Heart left ventricle (tissue), 16 donors: Measurements from ENCODE around the gene COMP. TPM values are rescaled to one million over a fixed set of nuclear protein-coding genes. Genes with fewer than 3 reads are reported as not detected.

Source experiments
- ATAC-seq, 4 donors: fragments of 200-7000 bp; cut with Tn5 transposase; one replicate each; pipeline ENCODE4 v1.9.1; 2020 to 2022; ENCODE audit warnings: moderate library complexity in 4 of 4, mild to moderate bottlenecking in 3 of 4, moderate number of reproducible peaks in 1 of 4
- DNase-seq, 5 donors: peaks; one replicate each; pipeline ENCODE4 v3.0.0-alpha.2; 2020
- H3K27ac ChIP-seq, 12 donors: fragments of 200-600 bp; sonication (generic) in 4 of 12; one replicate each; pipeline versions ENCODE4 v1.5.0 to v1.8.0; 2016 to 2022; ENCODE audit warnings: mild to moderate bottlenecking in 2 of 12
- H3K27me3 ChIP-seq, 9 donors: fragments of 200-600 bp; sonication (generic) in 2 of 9; one replicate each; pipeline versions ENCODE4 v1.5.1 to v1.8.0; 2016 to 2022; ENCODE audit warnings: mild to moderate bottlenecking in 3 of 9
- H3K36me3 ChIP-seq, 9 donors: fragments of 200-600 bp; sonication (generic) in 2 of 9; one replicate each; pipeline versions ENCODE4 v1.5.0 to v1.8.0; 2018 to 2022; ENCODE audit warnings: mild to moderate bottlenecking in 2 of 9
- H3K4me1 ChIP-seq, 12 donors: fragments of 200-600 bp; sonication (generic) in 4 of 12; one replicate each; pipeline versions ENCODE4 v1.5.0 to v1.8.0; 2016 to 2022; ENCODE audit warnings: mild to moderate bottlenecking in 3 of 12
- H3K4me3 ChIP-seq, 12 donors: fragments of 200-600 bp; sonication (generic) in 4 of 12; one replicate each; pipeline versions ENCODE4 v1.5.0 to v1.8.0; 2017 to 2022; ENCODE audit warnings: mild to moderate bottlenecking in 9 of 12, moderate library complexity in 4 of 12
- H3K9me3 ChIP-seq, 12 donors: fragments of 200-600 bp; sonication (generic) in 4 of 12; one replicate each; pipeline versions ENCODE4 v1.5.0 to v1.8.0; 2016 to 2022; ENCODE audit warnings: mild to moderate bottlenecking in 1 of 12
- POLR2A ChIP-seq, 2 donors: fragments of 450-650 bp; IDR thresholded peaks; one replicate each; pipeline ENCODE4 v1.6.1; 2017; ENCODE audit warnings: antibody characterized with exemption in 2 of 2, mild to moderate bottlenecking in 2 of 2, moderate library complexity in 2 of 2
- WGBS, 4 donors: extraction: QIAGEN DNeasy Blood & Tissue Kit in 2 of 4; methylation state at CpG; one replicate each; pipeline versions ENCODE4 v1.1.5 to v1.1.7; 2013 to 2018; 5-methylcytosine and 5-hydroxymethylcytosine counted together
- intact Hi-C, 10 donors: fragments of 100-400 bp; cut with DNase I; formaldehyde crosslinking; loops; one replicate each; pipeline versions ENCODE4 v1.11.1 to v1.14.2; 2022
- polyA plus RNA-seq, 2 donors: library from polyadenylated mRNA; stranded (reverse); fragments of 200-250 nt; gene quantifications; one replicate each; pipeline ENCODE4 v1.2.3, GENCODE V29; 2013
- total RNA-seq, 9 donors: library from RNA; depleted of rRNA in 2 of 9; stranded (reverse); fragments of >200 nt in 2 of 9; fragmentation: NEBNext Ultra II Directional in 3 of 9; extraction: Animal tissue kit (Norgen Biotek cat#: 25700) in 3 of 9; gene quantifications; one replicate each; pipeline versions ENCODE4 v1.1.0 to v1.2.4, GENCODE V29; 2016 to 2023
- TF ChIP-seq, protein P1 (sequence below), 12 donors: fragments of 200-600 bp; sonication (generic) in 4 of 12; IDR thresholded peaks; one replicate each; pipeline versions ENCODE4 v1.5.0 to v1.8.0; 2018 to 2022; ENCODE audit warnings: antibody characterized with exemption in 12 of 12, mild to moderate bottlenecking in 5 of 12
- donor health status: ischemic (EF 13 %, LVEDD 7.1; RV severe dilation, severe dysfunction).
- donor health status: healthy with polysubstance abuse.
- donor health status: DM: no; HTN: yes; CAD: no.
- donor health status: DM: no; HTN: no; CAD: no.
- donor health status: ischemic (EF 25% LVEDD 6.9; RV normal size, moderate dysfunction).
- donor health status: ischemic (EF 25% LVEDD 5.7; RV mildly dilated, moderate dysfunction).
- donor health status: healthy.
- donor health status: DM: yes; HTN: yes; CAD: no.
- donor health status: ischemic (EF 35%, LVEDD 5.7; RV mildly dilated, moderate dysfunction).
- donor health status: nonischemic (EF 11% LVEDD 7.7; RV severe dilation, severe dysfunction).
- donor health status: DM: yes; HTN: yes; CAD: no.
- donor health status: PGD.
- donor health status: ischemic (EF 29% LVEDD 5.4; RV normal size, mild dysfunction).
- donor health status: nonischemic (EF 23%, LVEDD 6.1; RV moderate dilation, normal function).

The COMP gene
- total and polyA plus RNA-seq, 11 donors: 0.11 to 2.7 (median 0.46) TPM; not detected in 1

DNA sequence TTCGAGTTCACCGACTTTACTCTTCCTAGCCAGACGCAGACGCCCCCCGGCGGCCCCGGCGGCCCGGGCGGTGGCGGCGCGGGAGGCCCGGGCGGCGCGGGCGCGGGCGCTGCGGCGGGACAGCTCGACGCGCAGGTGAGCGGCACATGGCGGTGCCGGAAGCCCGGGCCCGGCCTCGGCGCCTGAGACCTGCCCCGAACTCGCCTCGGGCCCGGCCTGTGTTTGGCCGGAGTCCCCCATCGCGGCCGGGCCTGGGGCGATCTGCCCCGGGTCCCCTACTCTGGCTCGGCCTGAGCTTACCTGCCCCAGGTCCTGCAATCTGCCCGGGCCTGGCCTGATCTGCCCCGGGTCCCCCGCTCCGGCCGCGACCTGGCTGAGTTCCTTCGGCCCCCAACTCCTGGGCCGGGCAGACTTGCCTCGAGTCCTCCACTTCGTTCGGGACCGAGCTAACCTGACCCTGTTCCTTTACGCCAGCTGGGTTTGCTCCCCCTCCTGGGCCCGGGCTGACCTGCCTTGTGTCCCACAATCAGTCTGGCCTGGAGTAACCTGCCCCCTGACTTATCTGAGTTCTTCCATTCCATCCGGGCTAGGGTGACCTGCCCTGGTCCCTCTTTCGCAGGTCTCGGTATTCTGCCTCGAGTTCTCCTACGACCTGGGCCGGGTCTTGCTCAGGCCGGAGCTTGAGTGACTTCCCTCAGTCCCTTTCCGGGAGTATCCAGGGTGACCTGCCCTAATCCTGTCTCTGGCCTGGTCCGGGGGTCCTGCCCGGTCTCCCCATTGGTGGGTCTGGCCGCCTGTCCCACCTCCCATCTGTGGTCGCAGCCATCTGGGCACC, 41.4 kb upstream of the COMP start:
- peak overlapping the region; percentile 62 to 95 (median 86) for H3K27ac ChIP-seq
- H3K4me3 ChIP-seq: peak overlapping the region; percentile 71 to 97 (median 88)
- intact Hi-C loops: loop anchor here in 4 of 10 donors (5.0 to 10.0 kb wide), 3 partner anchors 145 to 150 kb away; partner anchors contain the start of gene CRTC1 (in 3 of the 4)
- H3K4me1 ChIP-seq: peaks cover 4 to 52% (median 33%) of the 10 kb centered on the region in 12 donors
- 0 to 1% (median 0%) methylated on average over 14 to 69 of the region's 69 CpGs for WGBS, 4 donors
- no peaks in the 10 kb centered on the region for H3K27me3 ChIP-seq
- DNase-seq (peak in 3 of 5 donors; percentile 33 to 68 (median 38)), ATAC-seq (peak in 3 of 4 donors; percentile 42 to 56 (median 45))
- no peak for TF ChIP-seq POLR2A (IDR thresholded peaks at IDR 0.05)
- TF ChIP-seq, protein P1, sequence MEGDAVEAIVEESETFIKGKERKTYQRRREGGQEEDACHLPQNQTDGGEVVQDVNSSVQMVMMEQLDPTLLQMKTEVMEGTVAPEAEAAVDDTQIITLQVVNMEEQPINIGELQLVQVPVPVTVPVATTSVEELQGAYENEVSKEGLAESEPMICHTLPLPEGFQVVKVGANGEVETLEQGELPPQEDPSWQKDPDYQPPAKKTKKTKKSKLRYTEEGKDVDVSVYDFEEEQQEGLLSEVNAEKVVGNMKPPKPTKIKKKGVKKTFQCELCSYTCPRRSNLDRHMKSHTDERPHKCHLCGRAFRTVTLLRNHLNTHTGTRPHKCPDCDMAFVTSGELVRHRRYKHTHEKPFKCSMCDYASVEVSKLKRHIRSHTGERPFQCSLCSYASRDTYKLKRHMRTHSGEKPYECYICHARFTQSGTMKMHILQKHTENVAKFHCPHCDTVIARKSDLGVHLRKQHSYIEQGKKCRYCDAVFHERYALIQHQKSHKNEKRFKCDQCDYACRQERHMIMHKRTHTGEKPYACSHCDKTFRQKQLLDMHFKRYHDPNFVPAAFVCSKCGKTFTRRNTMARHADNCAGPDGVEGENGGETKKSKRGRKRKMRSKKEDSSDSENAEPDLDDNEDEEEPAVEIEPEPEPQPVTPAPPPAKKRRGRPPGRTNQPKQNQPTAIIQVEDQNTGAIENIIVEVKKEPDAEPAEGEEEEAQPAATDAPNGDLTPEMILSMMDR (IDR thresholded peaks at IDR 0.05): peak in 1 of 12 donors; percentile 14
- H3K36me3 ChIP-seq: peaks cover 0 to 20% (median 5%) of the 10 kb centered on the region in 9 donors
- H3K9me3 ChIP-seq: peaks cover 0 to 5% (median under 1%) of the 10 kb centered on the region in 12 donors

DNA sequence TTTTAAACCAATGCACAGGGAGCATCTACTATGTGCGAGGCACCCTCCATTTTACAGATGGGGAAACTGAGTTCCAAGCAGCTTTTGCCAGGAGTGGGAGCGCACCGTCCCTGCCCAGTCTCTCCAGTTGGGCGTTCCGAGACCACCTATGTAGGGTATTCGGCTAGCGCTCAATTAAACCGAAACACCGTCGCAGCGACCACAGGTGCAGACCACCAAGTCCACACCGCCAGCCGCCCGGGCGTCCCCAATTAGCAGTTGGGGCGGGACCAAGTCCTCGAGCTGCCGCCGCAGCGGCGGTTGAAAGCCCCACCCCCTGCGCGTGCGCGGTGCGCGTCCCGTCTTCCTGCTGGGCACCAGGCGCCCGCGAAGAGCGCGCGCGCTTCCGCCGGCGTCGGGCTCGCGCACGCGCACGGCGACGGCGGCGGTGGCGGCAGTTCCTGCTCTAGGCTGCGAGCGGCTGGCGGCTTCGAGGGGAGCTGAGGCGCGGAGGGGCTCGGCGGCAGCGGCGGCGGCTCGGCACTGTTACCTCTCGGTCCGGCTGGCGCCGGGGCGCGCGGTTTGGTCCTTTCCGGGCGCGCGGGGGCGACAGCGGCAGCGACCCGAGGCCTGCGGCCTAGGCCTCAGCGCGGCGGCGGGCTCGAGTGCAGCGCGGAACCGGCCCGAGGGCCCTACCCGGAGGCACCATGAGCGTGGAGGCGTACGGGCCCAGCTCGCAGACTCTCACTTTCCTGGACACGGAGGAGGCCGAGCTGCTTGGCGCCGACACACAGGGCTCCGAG, 40.6 kb upstream of the COMP start, which contains the start of gene UPF1:
Gene UPF1 (plus strand): TSS at position 436 of the 782 bp plus-strand sequence. CDS start 251 bp downstream, at position 687.
- H3K27ac ChIP-seq: peak within 1 kb of the TSS; percentile 62 to 95 (median 86)
- H3K4me3 ChIP-seq: peak within 1 kb of the TSS; percentile 71 to 97 (median 88)
- H3K27me3 ChIP-seq: no peaks in the 10 kb centered on the region
- peaks cover 4 to 44% (median 32%) of the 10 kb centered on the region in 12 donors for H3K4me1 ChIP-seq
- peak in 1 of 2 donors; percentile 72 for TF ChIP-seq POLR2A (IDR thresholded peaks at IDR 0.05)
- TF ChIP-seq, protein P1 (IDR thresholded peaks at IDR 0.05): peak in 5 of 12 donors; percentile 3 to 21 (median 16)
- DNase-seq (peak; percentile 95 to 99 (median 96)), ATAC-seq (peak; percentile 93 to 96 (median 94))
- intact Hi-C loops: loop anchor here in 4 of 10 donors (5.0 to 10.0 kb wide), 3 partner anchors 144 to 149 kb away; partner anchors contain the start of gene CRTC1 (in 3 of the 4)
- H3K36me3 ChIP-seq: peaks cover 0 to 18% (median 5%) of the 10 kb centered on the region in 9 donors
- H3K9me3 ChIP-seq: peaks cover 0 to 13% (median 8%) of the 10 kb centered on the region in 12 donors
- WGBS, 4 donors: 1% methylated on average over 17 to 96 of the region's 96 CpGs

DNA sequence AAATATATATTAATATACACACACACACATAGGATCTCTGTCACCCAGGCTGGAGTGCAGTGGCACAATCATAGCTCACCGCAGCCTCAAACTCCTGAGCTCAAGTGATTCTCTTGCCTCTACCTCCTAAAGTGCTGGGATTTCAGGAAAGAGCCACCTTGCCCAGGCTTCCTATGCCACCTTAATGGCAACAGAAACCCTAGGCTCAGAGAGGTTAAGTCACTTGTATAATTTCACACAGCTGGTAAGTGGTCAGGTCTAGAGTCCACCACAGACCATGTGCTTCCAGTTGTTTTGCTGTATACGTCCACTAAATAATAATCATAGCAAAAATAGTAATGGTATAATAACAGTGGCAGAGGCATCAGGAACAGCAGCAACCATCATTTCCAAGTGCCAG, 39.4 kb upstream of the COMP start:
- 85 to 91% (median 88%) methylated on average over 2 of the region's 2 CpGs for WGBS, 4 donors
- intact Hi-C loops: loop anchor here in 4 of 10 donors (5.0 to 10.0 kb wide), 3 partner anchors 143 to 148 kb away; partner anchors contain the start of gene CRTC1 (in 3 of the 4)
- ATAC-seq: no peak

More for the DNA sequence above, 39.4 kb upstream of the COMP start:
- Histone ChIP-seq H3K4me1 (peaks cover 4 to 32% (median 24%) of the 10 kb centered on the region in 12 donors), H3K9me3 (peaks cover 0 to 23% (median 10%) of the 10 kb centered on the region in 12 donors), H3K4me3 (no peak overlapping the region), H3K27me3 (no peaks in the 10 kb centered on the region), H3K27ac (no peak overlapping the region), H3K36me3 (peaks cover 0 to 14% (median 5%) of the 10 kb centered on the region in 9 donors)
- TF ChIP-seq POLR2A (IDR thresholded peaks at IDR 0.05): no peak
- TF ChIP-seq, protein P1 (IDR thresholded peaks at IDR 0.05): no peak
- DNase-seq: no peak
